Measurements from ENCODE around the gene TMCC3.

TMCC3 gene

GRCh38 chr12:94638521-94638920, 11.8 kb downstream of the TMCC3 start:
- H3K9me3 ChIP-seq (ENCODE audit: control insufficient read depth, low read length), result no peaks in the 10 kb centered on the region
- no peaks in the 10 kb centered on the region for H3K27me3 ChIP-seq (replicated peaks; ENCODE audit: control insufficient read depth, insufficient read depth, low read length, poor library complexity, severe bottlenecking)
- no peak for DNase-seq
- H3K27ac ChIP-seq (ENCODE audit: insufficient read depth, low read length, poor library complexity, severe bottlenecking), result no peak overlapping the region
- H3K4me1 ChIP-seq (ENCODE audit: control insufficient read depth, insufficient read depth, low read length, poor library complexity, severe bottlenecking), result no peaks in the 10 kb centered on the region
- no peaks in the 10 kb centered on the region for H3K36me3 ChIP-seq (ENCODE audit: control insufficient read depth, insufficient read depth, low read length)
- no peak overlapping the region for H3K4me3 ChIP-seq (ENCODE audit: insufficient read depth, low read depth, low read length, poor library complexity, severe bottlenecking)

GRCh38 chr12:94637390-94638113, 12.8 kb downstream of the TMCC3 start:
- Histone ChIP-seq H3K9me3 (ENCODE audit: control insufficient read depth, low read length) (no peaks in the 10 kb centered on the region), H3K27ac (ENCODE audit: insufficient read depth, low read length, poor library complexity, severe bottlenecking) (no peak overlapping the region), H3K27me3 (replicated peaks; ENCODE audit: control insufficient read depth, insufficient read depth, low read length, poor library complexity, severe bottlenecking) (no peaks in the 10 kb centered on the region), H3K4me1 (ENCODE audit: control insufficient read depth, insufficient read depth, low read length, poor library complexity, severe bottlenecking) (no peaks in the 10 kb centered on the region), H3K4me3 (ENCODE audit: insufficient read depth, low read depth, low read length, poor library complexity, severe bottlenecking) (no peak overlapping the region), H3K36me3 (ENCODE audit: control insufficient read depth, insufficient read depth, low read length) (no peaks in the 10 kb centered on the region)
- no peak for DNase-seq

GRCh38 chr12:94636462-94637085, 13.8 kb downstream of the TMCC3 start:
- DNase-seq, result no peak
- H3K4me1 ChIP-seq (ENCODE audit: control insufficient read depth, insufficient read depth, low read length, poor library complexity, severe bottlenecking), result no peaks in the 10 kb centered on the region
- H3K36me3 ChIP-seq (ENCODE audit: control insufficient read depth, insufficient read depth, low read length), result no peaks in the 10 kb centered on the region
- H3K27me3 ChIP-seq (replicated peaks; ENCODE audit: control insufficient read depth, insufficient read depth, low read length, poor library complexity, severe bottlenecking), result no peaks in the 10 kb centered on the region
- H3K9me3 ChIP-seq (ENCODE audit: control insufficient read depth, low read length), result no peaks in the 10 kb centered on the region
- no peak overlapping the region for H3K27ac ChIP-seq (ENCODE audit: insufficient read depth, low read length, poor library complexity, severe bottlenecking)
- no peak overlapping the region for H3K4me3 ChIP-seq (ENCODE audit: insufficient read depth, low read depth, low read length, poor library complexity, severe bottlenecking)

- no peaks in the 10 kb centered on the region for H3K36me3 ChIP-seq (ENCODE audit: control insufficient read depth, insufficient read depth, low read length)
- no peak overlapping the region for H3K4me3 ChIP-seq (ENCODE audit: insufficient read depth, low read depth, low read length, poor library complexity, severe bottlenecking)
- H3K27ac ChIP-seq (ENCODE audit: insufficient read depth, low read length, poor library complexity, severe bottlenecking), result no peak overlapping the region
- no peaks in the 10 kb centered on the region for H3K4me1 ChIP-seq (ENCODE audit: control insufficient read depth, insufficient read depth, low read length, poor library complexity, severe bottlenecking)
- no peaks in the 10 kb centered on the region for H3K27me3 ChIP-seq (replicated peaks; ENCODE audit: control insufficient read depth, insufficient read depth, low read length, poor library complexity, severe bottlenecking)
- no peak for DNase-seq
- H3K9me3 ChIP-seq (ENCODE audit: control insufficient read depth, low read length), result no peaks in the 10 kb centered on the region
Observed at GRCh38 chr12:94634717-94635116, 15.6 kb downstream of the TMCC3 start.

GRCh38 chr12:94633401-94633800, 17.0 kb downstream of the TMCC3 start:
- Histone ChIP-seq H3K4me1 (ENCODE audit: control insufficient read depth, insufficient read depth, low read length, poor library complexity, severe bottlenecking) (no peaks in the 10 kb centered on the region), H3K27ac (ENCODE audit: insufficient read depth, low read length, poor library complexity, severe bottlenecking) (no peak overlapping the region), H3K36me3 (ENCODE audit: control insufficient read depth, insufficient read depth, low read length) (no peaks in the 10 kb centered on the region), H3K4me3 (ENCODE audit: insufficient read depth, low read depth, low read length, poor library complexity, severe bottlenecking) (no peak overlapping the region), H3K9me3 (ENCODE audit: control insufficient read depth, low read length) (no peaks in the 10 kb centered on the region), H3K27me3 (replicated peaks; ENCODE audit: control insufficient read depth, insufficient read depth, low read length, poor library complexity, severe bottlenecking) (no peaks in the 10 kb centered on the region)
- DNase-seq, result no peak

GRCh38 chr12:94631058-94631457, 19.3 kb downstream of the TMCC3 start:
- Histone ChIP-seq H3K36me3 (ENCODE audit: control insufficient read depth, insufficient read depth, low read length) (no peaks in the 10 kb centered on the region), H3K4me3 (ENCODE audit: insufficient read depth, low read depth, low read length, poor library complexity, severe bottlenecking) (no peak overlapping the region), H3K27ac (ENCODE audit: insufficient read depth, low read length, poor library complexity, severe bottlenecking) (no peak overlapping the region), H3K4me1 (ENCODE audit: control insufficient read depth, insufficient read depth, low read length, poor library complexity, severe bottlenecking) (no peaks in the 10 kb centered on the region), H3K9me3 (ENCODE audit: control insufficient read depth, low read length) (no peaks in the 10 kb centered on the region), H3K27me3 (replicated peaks; ENCODE audit: control insufficient read depth, insufficient read depth, low read length, poor library complexity, severe bottlenecking) (no peaks in the 10 kb centered on the region)
- DNase-seq, result no peak

- H3K4me1 ChIP-seq (ENCODE audit: control insufficient read depth, insufficient read depth, low read length, poor library complexity, severe bottlenecking), result no peaks in the 10 kb centered on the region
- no peaks in the 10 kb centered on the region for H3K36me3 ChIP-seq (ENCODE audit: control insufficient read depth, insufficient read depth, low read length)
- H3K27me3 ChIP-seq (replicated peaks; ENCODE audit: control insufficient read depth, insufficient read depth, low read length, poor library complexity, severe bottlenecking), result no peaks in the 10 kb centered on the region
- no peak for DNase-seq
- no peaks in the 10 kb centered on the region for H3K9me3 ChIP-seq (ENCODE audit: control insufficient read depth, low read length)
- H3K4me3 ChIP-seq (ENCODE audit: insufficient read depth, low read depth, low read length, poor library complexity, severe bottlenecking), result no peak overlapping the region
- H3K27ac ChIP-seq (ENCODE audit: insufficient read depth, low read length, poor library complexity, severe bottlenecking), result no peak overlapping the region
Observed at GRCh38 chr12:94628819-94629472, 21.4 kb downstream of the TMCC3 start.

GRCh38 chr12:94628369-94628768, 22.0 kb downstream of the TMCC3 start:
- Histone ChIP-seq H3K4me1 (ENCODE audit: control insufficient read depth, insufficient read depth, low read length, poor library complexity, severe bottlenecking) (no peaks in the 10 kb centered on the region), H3K27me3 (replicated peaks; ENCODE audit: control insufficient read depth, insufficient read depth, low read length, poor library complexity, severe bottlenecking) (no peaks in the 10 kb centered on the region), H3K27ac (ENCODE audit: insufficient read depth, low read length, poor library complexity, severe bottlenecking) (no peak overlapping the region), H3K4me3 (ENCODE audit: insufficient read depth, low read depth, low read length, poor library complexity, severe bottlenecking) (no peak overlapping the region), H3K9me3 (ENCODE audit: control insufficient read depth, low read length) (no peaks in the 10 kb centered on the region), H3K36me3 (ENCODE audit: control insufficient read depth, insufficient read depth, low read length) (no peaks in the 10 kb centered on the region)
- no peak for DNase-seq

- Histone ChIP-seq H3K27ac (ENCODE audit: insufficient read depth, low read length, poor library complexity, severe bottlenecking) (no peak overlapping the region), H3K36me3 (ENCODE audit: control insufficient read depth, insufficient read depth, low read length) (no peaks in the 10 kb centered on the region), H3K9me3 (ENCODE audit: control insufficient read depth, low read length) (no peaks in the 10 kb centered on the region), H3K4me1 (ENCODE audit: control insufficient read depth, insufficient read depth, low read length, poor library complexity, severe bottlenecking) (no peaks in the 10 kb centered on the region), H3K4me3 (ENCODE audit: insufficient read depth, low read depth, low read length, poor library complexity, severe bottlenecking) (no peak overlapping the region), H3K27me3 (replicated peaks; ENCODE audit: control insufficient read depth, insufficient read depth, low read length, poor library complexity, severe bottlenecking) (no peaks in the 10 kb centered on the region)
- no peak for DNase-seq
Observed at GRCh38 chr12:94625531-94625930, 24.8 kb downstream of the TMCC3 start.

Data from effector memory CD4-positive, alpha-beta T cell (primary cell).